ENCODE measurements around the gene HMGCS1. TPM values are rescaled to one million over a fixed set of nuclear protein-coding genes. Genes with fewer than 3 reads are reported as not detected.

HMGCS1 gene
- total and polyA plus RNA-seq, 2 of the 13 experiments (the other 11 are each of a cell fraction or from before 2014, with no cell fraction given): 56.8 to 318 TPM

GRCh38 chr5:43348861-43349363 is 35.7 kb upstream of the HMGCS1 start:
- no peak for TF ChIP-seq ZBTB7A (CRISPR knock-in tag; IDR thresholded peaks at IDR 0.05)
- TF ChIP-seq MXI1 (IDR thresholded peaks at IDR 0.05; ENCODE audit: borderline replicate concordance, low read depth, low read length): no peak
- no peak for TF ChIP-seq ZNF432 (CRISPR knock-in tag; IDR thresholded peaks at IDR 0.05; ENCODE audit: borderline replicate concordance)
- TF ChIP-seq ZNF570 (CRISPR knock-in tag; IDR thresholded peaks at IDR 0.05; ENCODE audit: borderline replicate concordance): no peak
- no peak for TF ChIP-seq SP4 (CRISPR knock-in tag; IDR thresholded peaks at IDR 0.05)
- no peak for TF ChIP-seq THRA (CRISPR knock-in tag; IDR thresholded peaks at IDR 0.05; ENCODE audit: borderline replicate concordance)
- TF ChIP-seq YY1 (IDR thresholded peaks at IDR 0.05; ENCODE audit: insufficient read depth, insufficient replicate concordance, low read depth, low read length): no peak
- no peak for TF ChIP-seq MBNL3 (CRISPR knock-in tag; conservative IDR thresholded peaks at IDR 0.05)
- TF ChIP-seq ZNF326 (CRISPR knock-in tag; IDR thresholded peaks at IDR 0.05; ENCODE audit: borderline replicate concordance): no peak
- ATAC-seq (peak; percentile 41; the same call in 2 of the 3 replicates), DNase-seq (ENCODE audit: low spot score) (no peak), FAIRE-seq (no peak)
- peaks cover 24% of the 10 kb centered on the region for H3K4me1 ChIP-seq (ENCODE audit: insufficient read depth, low read length)
- no peak overlapping the region for H3K4me2 ChIP-seq (ENCODE audit: low read depth, low read length)
- H3K79me2 ChIP-seq (ENCODE audit: insufficient read depth, low read length): no peaks in the 10 kb centered on the region
- no peak overlapping the region for H2AFZ ChIP-seq (ENCODE audit: low read length)
- ChIA-PET CTCF (ENCODE audit: low intra/inter-chr PET ratio, low total read pairs) (no interaction called here), POLR2A (interaction anchor here (1.1 to 1.7 kb wide), 2 partner anchors 36 kb away, joined by 4 to 8 read pairs; partner anchors contain the start of gene HMGCS1)
- H3K9me3 ChIP-seq (ENCODE audit: low read length): no peaks in the 10 kb centered on the region
- intact Hi-C loops (cut with micrococcal nuclease; ENCODE audit: unreplicated experiment): no loop called here
- BruUV-seq (replicated peaks): no TSS peak
- no peak overlapping the region for H3K27ac ChIP-seq (ENCODE audit: extremely low read length, insufficient read depth, low read length)
- H3K36me3 ChIP-seq (replicated peaks in 1 of 2; ENCODE audit: control insufficient read depth in 1 of 2, insufficient read depth in 2 of 2, low read length in 2 of 2): no peaks in the 10 kb centered on the region
- no peaks in the 10 kb centered on the region for H4K20me1 ChIP-seq (ENCODE audit: insufficient read depth, low read length)
- in situ Hi-C loops (cut with HindIII; ENCODE audit: extremely low pct_ligation_motif_present, low pct_unique_long_range_greater_than_20kb): no loop called here
- 0 out of 5 replicates have a peak, but pooled peaks cover 0 to 8% of the 10 kb centered on the region in 2 experiments for H3K27me3 ChIP-seq (ENCODE audit: control insufficient read depth in 1 of 2, insufficient read depth in 2 of 2, low read length in 2 of 2)
- H3K9ac ChIP-seq (ENCODE audit: insufficient read depth, low read depth, low read length): no peak overlapping the region
- no peak overlapping the region for H3K4me3 ChIP-seq (replicated peaks in 1 of 3; ENCODE audit: insufficient read depth in 1 of 3, low read depth in 2 of 3, low read length in 3 of 3)
- 62% methylated on average over 1 of the region's 1 CpG for WGBS (ENCODE audit: low lambda C conversion rate)
